Activated CD4-positive, alpha-beta memory T cell treated with anti-CD3 and anti-CD28 coated beads, Interleukin-2, amount 10 ng/mL, durations not matched to agents 7 days and 5 days (primary cell): Measurements from ENCODE around the gene CHORDC1. TPM values are rescaled to one million over a fixed set of nuclear protein-coding genes. Genes with fewer than 3 reads are reported as not detected.
"Not testable (repeated sequence)": the region's sequence is repeated elsewhere in the genome, so short reads cannot be mapped to it uniquely, and the experiment has no call there.

Source experiments
- CTCF ChIA-PET: fragments of 350-600 bp; sonication (Branson Sonifier 250); formaldehyde crosslinking; loops from one replicate; lab custom pipeline; 2021; ENCODE audit warnings: antibody characterized with exemption, inconsistent platforms; lab: Charles Lee
- POLR2A ChIA-PET: fragments of 350-600 bp; sonication (Branson Sonifier 250); formaldehyde crosslinking; loops from one replicate; lab custom pipeline; 2021; ENCODE audit warnings: antibody characterized with exemption; lab: Charles Lee
- DNase-seq: peaks from one replicate; pipeline ENCODE4 v3.0.0-alpha.2; 2020
- H3K27ac Mint-ChIP-seq: one replicate; pipeline ENCODE4 v1.8.0; 2021; ENCODE audit warnings: mild to moderate bottlenecking, mixed read lengths
- H3K27me3 Mint-ChIP-seq: one replicate; pipeline ENCODE4 v1.8.0; 2021; ENCODE audit warnings: mixed read lengths
- H3K36me3 Mint-ChIP-seq: one replicate; pipeline ENCODE4 v1.8.0; 2021; ENCODE audit warnings: low read depth, mixed read lengths
- H3K4me1 Mint-ChIP-seq: one replicate; pipeline ENCODE4 v1.8.0; 2021; ENCODE audit warnings: mixed read lengths
- H3K4me3 Mint-ChIP-seq: one replicate; pipeline ENCODE4 v1.8.0; 2021; ENCODE audit warnings: mild to moderate bottlenecking, mixed read lengths
- H3K9me3 Mint-ChIP-seq: one replicate; pipeline ENCODE4 v1.8.0; 2021; ENCODE audit warnings: mixed read lengths
- total RNA-seq, 2 experiments: library from RNA; stranded (reverse); gene quantifications; one replicate each; pipeline ENCODE4 v1.2.3, GENCODE V29; 2021

CHORDC1 gene
- total RNA-seq, 2 experiments from 2014 or later, result 47.1 to 50.7 TPM

GRCh38 chr11:90167704-90168103 lies 55.1 kb downstream of the CHORDC1 start:
- POLR2A ChIA-PET, H3K27ac Mint-ChIP-seq, H3K4me3 Mint-ChIP-seq, DNase-seq, H3K36me3 Mint-ChIP-seq, H3K9me3 Mint-ChIP-seq, H3K4me1 Mint-ChIP-seq, CTCF ChIA-PET: not testable (repeated sequence)
- peaks cover 11% of the 10 kb centered on the region for H3K27me3 Mint-ChIP-seq

DNA sequence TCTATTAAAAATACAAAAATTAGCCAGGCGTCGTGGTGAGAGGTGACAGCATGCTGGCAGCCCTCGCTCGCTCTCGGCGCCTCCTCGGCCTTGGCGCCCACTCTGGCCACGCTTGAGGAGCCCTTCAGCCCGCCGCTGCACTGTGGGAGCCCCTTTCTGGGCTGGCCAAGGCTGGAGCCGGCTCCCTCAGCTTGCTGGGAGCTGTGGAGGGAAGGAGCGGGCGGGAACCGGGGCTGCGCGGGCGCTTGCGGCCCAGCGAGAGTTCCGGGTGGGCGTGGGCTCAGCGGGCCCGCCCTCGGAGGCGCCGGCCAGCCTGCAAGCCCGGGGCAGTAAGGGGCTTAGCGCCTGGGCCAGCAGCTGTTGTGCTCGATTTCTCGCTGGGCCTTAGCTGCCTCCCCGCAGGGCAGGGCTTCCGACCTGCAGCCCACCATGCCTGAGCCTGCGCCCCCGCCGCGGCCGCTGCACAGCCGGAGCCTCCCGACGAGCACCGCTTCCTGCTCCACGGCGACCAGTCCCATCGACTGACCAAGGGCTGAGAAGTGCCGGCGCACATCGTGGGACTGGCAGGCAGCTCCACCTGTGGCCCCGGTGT lies 55.8 kb downstream of the CHORDC1 start:
- H3K4me1 Mint-ChIP-seq, H3K27ac Mint-ChIP-seq, H3K36me3 Mint-ChIP-seq, DNase-seq, H3K4me3 Mint-ChIP-seq, CTCF ChIA-PET, H3K9me3 Mint-ChIP-seq, POLR2A ChIA-PET: not testable (repeated sequence)
- H3K27me3 Mint-ChIP-seq, result peaks cover 12% of the 10 kb centered on the region

Other genes starting within 250 kb of the CHORDC1 start
- gene TRIM49C, start 191.9 kb downstream of the CHORDC1 start, total RNA-seq, result not detected
- gene UBTFL1, start 137.1 kb downstream of the CHORDC1 start, total RNA-seq, result not detected
- not detected for gene NAALAD2, start 88.4 kb downstream of the CHORDC1 start, total RNA-seq